Head of caudate nucleus (tissue), 42 donors: ENCODE results near the gene AKNA.

Source experiments
- DNase-seq, 42 donors: peaks; one replicate each; pipeline versions ENCODE4 v3.0.0 to v3.0.0-alpha.2; 2020 to 2021; ENCODE audit warnings: mixed read lengths in 7 of 42
- intact Hi-C: fragments of 100-400 bp; cut with DNase I; formaldehyde crosslinking; loops from one replicate; pipeline ENCODE4 v1.15.0; 2022

Gene AKNA

DNA sequence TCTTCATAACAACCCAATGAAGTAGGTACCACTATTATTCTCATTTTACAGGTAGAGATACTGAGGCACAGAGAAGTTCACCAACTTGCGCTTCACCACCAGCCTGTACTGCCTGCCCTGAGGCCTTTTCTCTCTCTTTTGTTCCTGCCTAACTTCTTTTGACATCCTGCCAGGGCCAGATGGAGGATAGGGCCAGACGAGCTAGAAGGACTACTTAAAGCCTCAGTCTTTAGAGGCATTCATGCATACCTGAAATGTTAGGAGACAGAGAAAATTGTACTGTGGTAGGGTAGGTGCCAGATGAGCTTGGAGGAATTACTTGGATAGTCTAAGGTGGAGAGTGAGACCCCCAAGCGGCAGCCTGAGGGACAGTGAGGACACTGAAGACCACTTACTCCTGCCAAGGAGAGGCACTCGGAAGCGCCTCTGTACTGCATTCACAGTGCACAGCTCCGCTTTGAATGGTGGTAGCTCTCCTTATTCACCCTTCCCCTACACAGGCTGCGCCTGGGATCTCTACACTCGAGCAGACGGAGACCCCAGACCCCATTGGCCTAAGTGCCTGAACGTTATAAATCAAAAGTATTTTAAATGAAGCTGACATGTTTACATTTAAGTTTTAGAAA is 71.1 kb downstream of the AKNA start:
- DNase-seq: peak in 7 of 42 donors; percentile 1 to 34 (median 7)
- intact Hi-C loops: no loop called here

DNA sequence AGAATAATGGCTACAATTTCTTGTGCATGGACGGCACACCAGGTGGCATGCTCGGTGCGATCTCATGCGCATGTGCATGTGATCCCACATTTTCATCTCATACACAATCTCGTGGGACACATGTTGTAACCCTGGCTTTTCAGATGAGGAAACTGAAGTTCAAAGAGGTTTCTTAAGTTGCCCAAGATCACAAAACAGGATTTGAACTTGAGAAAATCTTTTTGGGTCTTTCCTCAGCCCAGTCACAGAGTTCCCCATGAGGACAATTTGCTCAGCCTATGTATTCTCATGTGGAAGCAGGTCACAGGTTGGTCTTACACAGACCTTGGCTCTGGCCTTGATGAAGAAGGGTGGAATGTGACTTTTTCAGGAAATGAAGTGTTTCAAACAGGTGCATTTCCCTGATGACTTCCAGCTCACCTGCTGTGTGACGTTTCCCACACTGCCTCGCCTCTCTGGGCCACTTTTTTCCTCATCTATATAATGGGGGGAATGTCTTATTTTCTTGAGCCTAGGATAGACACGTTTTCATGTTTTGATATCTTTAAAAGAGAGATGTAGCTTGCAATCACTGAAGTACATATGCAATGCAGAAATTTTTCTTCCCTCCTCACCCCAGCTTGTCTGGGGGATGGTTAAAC is 71.9 kb downstream of the AKNA start:
- intact Hi-C loops: no loop called here
- DNase-seq: peak in 7 of 42 donors; percentile 2 to 30 (median 4)

DNA sequence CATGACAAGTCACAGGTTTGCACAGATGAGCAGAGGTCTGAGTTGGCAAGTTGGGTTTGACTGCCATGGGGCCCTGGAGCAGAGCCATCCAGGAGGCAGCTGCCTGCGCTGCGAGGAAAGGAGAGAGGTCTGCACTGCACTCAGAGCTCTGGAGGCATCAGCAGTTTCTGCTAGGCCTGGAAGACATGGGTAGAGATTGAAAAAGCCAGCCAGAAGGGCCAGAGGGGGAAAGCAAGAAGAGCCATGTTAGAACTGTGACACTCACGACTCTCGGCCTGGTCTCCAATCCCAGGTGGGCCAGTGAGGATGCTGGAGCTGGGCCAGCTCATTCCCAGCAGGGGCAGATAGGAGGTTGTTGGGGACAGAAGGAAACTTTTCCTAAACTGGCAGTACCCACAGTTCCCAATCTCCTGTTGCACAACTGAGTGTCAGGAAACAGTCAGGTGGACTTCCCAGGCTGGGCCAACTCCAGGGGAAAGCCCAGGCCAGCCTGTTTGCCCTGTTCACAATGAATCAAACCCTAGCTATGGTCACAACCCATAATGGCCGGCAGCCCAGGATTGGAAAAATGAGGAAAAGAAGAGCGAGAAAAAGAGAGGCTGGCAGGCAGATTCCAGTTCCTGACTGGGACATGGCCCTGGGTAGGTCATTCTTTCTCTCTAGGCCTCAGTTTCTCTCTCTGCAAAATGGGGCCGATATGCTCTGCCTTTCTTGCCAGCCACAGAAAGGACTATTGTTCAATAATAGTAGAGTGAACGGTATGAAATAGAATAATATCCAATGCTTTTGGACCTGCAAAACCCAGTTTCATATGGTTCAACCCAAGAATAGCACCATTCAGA is 72.7 kb downstream of the AKNA start:
- DNase-seq: peak in 10 of 42 donors; percentile 4 to 40 (median 17)
- intact Hi-C loops: no loop called here

DNA sequence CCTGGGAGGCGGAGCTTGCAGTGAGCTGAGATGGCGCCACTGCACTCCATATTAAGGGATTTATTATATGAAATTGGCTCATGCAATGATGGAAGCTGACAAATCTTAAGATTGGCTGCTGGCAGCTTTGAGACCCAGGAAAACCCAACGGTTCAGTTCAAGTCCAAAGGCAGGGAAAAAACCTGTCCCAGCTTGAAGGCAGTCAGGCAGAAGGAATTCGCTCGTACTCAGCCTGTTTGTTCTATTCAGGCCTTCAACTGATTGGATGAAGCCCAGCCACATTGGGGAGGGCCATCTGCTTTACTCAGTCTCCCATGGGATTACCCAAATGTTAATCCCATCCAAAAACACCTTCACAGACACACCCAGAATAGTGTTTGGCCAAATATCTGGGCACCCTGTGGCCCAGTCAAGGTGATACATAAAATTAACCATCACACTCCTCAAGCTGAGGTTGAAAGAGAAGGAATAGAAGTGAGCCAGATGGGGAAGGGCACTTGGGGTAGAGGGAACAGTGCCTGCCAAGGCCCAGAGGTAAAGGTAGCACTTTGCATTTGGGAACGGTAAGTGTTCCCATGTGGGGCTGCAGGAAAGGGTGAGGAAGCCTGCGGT is 73.4 kb downstream of the AKNA start:
- peak in 6 of 42 donors; percentile 1 to 28 (median 2) for DNase-seq
- intact Hi-C loops: no loop called here

DNA sequence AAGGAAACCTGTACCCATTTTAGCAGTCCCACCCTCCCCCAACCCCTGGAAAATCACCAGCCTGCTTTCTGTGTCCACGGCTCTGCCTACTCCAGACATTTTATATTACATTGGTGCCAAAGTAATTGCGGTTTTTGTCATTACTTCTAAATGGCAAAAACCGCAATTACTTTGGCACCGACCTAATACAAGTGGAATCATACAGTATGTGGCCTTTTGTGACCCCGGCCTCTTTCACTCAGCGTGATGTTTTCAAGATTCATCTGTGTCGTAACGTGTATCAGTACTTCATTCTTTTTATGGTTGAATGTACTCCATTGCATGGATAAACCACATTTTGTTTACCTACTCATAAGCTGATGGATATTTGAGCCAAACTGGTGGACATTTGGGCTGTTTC is 74.6 kb downstream of the AKNA start:
- intact Hi-C loops: no loop called here
- peak in 2 of 42 donors; percentile 1 to 23 for DNase-seq

DNA sequence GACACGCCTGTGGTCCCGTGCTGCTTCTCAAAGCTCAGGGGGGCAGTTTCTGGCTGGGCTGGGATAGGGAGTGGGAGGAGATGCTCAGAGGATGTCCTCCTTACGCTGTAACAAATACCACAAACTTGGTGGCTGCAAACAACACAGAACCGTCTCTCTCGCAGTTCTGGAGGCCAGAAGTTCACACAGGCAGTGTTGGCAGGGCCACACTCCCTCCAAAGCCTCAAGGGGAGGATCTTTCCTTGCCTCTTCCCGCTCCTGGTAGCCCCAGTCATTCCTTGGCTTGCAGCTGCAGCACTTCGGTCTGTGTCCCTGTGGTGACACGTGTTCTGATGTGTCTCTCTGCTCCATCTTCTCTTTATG is 75.3 kb downstream of the AKNA start:
- DNase-seq: peak in 7 of 42 donors; percentile 0 to 22 (median 4)
- intact Hi-C loops: no loop called here

DNA sequence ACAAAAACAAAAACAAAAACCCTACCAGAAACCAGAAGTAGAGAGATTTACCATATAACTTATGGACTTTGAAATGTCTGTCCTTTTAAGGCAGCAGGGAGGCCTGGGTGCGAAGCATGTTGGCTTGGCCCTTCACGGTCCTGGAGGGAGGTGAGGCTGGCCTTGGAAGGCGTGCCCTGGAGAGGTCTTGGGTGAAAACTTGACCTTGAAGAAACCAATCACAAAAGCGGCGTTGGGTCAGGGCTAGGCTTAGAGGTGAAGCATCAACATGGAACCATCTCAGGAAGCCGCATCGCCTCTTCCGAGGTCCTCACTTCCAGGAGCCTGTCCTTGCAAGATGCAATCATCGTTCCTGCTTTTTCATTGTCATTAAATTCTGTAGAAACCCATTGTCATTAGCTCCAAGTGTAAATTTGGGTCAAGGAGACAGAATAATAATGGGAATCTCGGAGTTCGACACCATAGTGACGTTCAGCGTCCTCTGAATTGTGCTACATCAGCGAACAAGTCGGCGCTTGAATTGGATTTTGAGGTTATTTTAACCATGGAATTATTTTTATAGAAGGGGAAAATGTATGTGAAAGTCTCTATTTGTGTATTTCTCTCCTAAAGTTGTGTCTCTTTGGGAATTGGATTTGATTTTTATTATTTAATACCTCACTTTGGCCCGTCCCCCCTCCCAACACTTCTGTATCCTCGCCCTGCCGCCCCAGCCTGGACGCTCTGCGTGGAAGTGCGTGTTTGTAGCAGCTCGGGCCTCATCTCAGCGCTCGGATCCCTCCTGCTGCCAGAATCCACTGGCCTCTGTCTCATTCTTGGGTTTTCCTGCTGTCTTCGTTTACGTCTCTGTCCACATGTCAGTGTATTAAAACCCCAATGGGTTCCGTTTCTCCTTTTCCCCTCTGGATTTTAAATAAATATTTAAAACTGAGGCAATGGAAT is 75.9 kb downstream of the AKNA start:
- DNase-seq: peak in 11 of 42 donors; percentile 2 to 39 (median 11)
- intact Hi-C loops: no loop called here

DNA sequence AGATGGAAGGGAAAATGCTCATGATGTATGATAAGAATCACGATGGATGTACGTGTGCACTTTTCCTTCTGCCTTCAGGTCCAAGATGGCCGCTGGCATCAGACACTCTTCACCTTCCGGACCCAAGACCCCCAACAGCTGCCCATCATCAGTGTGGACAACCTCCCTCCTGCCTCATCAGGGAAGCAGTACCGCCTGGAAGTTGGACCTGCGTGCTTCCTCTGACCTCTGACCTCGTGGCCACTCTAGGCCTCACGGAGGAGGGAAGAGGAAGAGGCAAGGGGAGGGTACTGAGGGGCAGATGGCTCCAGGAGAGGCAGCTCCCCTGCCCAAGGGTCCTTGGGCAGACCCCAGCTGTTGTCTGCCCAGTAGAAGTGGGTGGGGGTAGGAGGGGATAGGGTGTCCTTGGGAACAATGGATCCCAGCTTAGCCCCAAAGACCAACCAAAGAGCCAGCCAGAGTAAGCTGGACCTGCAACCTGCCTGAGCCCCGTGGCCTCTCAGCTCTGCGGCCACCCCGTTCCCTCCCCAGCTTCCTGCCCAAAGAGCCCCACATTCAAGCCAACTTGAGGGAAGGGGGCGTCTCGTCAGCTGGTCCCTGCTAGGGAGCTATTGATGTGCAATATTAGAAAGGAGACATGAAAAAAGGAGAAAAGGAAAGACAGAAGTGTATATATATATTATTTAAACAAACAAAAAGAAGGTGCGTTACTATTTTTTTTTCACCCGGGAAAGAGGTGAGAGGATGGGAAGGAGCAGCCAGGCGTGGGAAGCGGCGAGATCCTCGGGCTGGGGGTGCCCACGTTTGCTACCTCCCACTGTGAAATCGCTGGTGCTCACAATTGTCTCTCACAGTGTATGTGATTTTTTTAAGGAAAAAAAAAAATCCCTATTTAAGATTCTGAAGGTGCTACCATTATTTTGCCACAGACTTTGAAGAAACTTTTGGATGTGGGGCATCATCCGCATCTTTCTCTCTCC is 77.0 kb downstream of the AKNA start:
- peak in 12 of 42 donors; percentile 6 to 58 (median 22) for DNase-seq
- intact Hi-C loops: no loop called here

DNA sequence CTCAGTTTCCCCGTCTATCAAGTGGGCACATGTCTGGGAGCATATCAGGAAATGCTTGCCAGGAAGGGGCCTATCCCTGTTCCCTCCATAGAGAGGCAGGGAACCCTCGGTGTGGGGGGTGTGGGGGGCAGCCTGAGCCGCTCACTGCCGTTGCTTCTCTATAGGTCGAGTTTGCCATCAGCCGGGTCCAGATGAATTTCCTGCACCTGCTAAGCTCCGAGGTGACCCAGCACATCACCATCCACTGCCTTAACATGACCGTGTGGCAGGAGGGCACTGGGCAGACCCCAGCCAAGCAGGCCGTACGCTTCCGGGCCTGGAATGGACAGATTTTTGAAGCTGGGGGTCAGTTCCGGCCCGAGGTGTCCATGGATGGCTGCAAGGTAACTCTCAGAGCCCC is 78.7 kb downstream of the AKNA start:
- intact Hi-C loops: no loop called here
- peak in 9 of 42 donors; percentile 1 to 27 (median 7) for DNase-seq

DNA sequence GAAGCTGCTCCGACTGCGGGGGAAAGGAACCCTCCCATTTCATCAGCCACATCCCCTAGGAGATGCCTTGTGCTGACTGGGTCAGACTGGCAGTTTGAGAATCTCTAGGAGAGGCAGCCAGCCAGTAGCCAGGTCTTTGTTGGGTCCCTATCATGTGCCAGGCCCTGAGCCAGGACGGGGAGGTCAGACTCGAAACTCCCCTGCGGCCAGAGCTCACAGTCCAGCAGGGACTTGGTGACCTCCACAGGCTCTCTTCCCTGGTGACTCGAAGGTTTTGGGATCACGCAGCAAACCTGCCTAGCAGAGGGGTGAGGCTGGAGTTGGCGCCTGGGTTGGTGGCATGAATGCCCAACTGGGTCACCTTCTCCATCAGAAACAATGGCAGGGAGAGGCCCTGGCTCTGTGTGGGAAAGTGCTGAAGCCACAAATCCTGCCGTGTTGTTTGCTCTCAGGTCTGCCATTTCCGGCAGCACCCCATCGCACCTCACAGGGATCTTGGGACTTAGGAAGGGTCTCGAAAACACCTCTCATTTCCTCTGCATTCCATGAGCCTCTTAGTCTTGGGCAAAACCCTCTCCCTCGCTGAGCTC is 79.3 kb downstream of the AKNA start:
- peak in 12 of 42 donors; percentile 1 to 40 (median 10) for DNase-seq
- intact Hi-C loops: no loop called here

DNA sequence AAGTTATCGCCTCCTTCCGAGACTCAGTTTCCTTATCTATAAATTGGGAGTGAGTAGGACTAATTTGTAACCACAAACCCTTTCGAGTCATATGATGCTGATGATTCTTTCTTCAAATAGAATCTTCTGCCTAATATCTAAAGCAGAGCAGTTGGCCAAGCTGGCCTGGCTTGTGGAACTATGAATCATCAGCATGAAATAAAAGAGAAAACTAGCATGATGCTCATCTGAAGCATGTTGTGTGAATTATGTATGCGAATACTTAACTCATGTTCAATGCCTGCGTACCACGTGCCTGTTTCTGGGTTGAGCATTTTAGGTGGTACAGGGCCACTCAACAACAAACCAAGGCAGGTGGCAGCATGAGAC is 79.9 kb downstream of the AKNA start:
- DNase-seq: peak in 3 of 42 donors; percentile 1 to 9 (median 2)
- intact Hi-C loops: no loop called here

DNA sequence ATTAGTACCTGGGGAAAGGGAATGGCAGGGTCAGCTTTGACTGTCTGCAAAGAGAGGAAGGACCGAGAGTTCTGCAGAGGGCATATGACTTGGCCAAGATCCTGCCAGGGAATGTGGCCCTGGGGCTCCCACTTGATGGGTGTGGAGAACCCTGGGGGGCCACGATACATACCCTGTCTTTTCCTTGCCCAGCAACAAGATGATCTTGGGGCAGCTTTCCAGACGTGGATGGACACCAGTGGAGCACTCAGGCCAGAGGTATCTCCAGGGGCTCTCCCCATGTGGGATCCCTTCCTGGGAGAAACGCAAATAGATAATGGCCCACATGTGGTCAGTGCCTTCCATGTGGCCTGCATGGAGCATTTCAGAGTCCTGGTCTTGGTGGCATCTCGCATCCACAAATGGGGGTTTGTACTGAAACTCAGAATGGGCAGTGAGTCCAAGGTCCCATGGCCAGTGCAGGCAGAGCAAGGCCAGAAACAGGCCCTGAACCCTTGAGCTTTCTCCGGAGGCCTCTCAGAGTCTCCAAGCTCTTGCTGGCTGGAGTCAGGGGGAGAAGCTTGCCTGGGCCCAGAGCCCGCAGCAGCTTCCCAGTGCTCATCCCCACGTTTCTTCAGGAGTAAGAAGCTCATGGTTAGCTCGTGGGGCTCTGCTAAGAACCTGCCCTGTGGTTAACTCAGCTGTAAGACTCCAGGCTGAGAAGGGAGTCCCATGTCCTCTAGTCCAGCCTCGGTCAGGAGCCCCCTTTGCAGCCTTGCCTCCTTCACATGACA is 83.2 kb downstream of the AKNA start:
- DNase-seq: peak in 13 of 42 donors; percentile 2 to 41 (median 8)

DNA sequence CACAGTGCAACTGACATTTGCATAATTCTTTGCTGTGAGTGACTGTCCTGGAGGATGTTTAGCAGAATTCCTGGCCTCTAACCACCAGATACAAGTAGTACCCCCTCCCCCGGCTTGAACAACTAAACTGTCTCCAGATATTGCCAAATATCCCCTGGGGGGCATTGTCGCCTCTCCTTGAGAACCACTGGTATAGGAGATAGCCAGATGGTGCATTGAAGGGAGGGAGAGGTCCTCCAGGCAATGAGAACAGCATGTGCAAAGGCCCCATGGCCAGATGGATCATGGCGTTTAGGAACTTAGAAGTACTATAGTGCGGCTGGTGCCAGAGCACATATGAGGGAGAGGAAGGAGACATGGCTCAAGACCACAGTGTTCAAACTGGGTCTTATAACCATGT is 83.8 kb downstream of the AKNA start:
- DNase-seq: peak in 11 of 42 donors; percentile 1 to 18 (median 6)
- intact Hi-C loops: no loop called here

More for the DNA sequence above, 83.2 kb downstream of the AKNA start:
- intact Hi-C loops: no loop called here

DNA sequence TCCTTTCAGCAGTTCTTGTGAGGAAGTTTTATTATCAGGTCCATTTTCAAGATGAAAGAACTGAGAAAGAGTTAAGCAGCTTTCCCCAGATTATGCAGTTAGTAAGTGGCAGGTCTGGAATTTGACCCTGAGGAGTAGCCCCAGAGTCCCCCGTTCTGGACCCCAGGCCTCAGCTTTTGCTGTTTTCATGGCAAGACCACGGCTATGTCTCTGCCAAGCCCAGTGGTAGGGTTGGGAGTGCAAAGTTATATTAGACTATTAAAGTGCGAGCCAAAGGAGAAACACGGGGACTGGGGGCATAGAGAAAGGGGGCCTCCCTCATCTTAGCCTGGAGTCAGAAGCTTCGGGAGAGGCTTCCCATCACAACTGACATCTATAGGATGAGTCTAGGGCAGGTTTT is 84.2 kb downstream of the AKNA start:
- DNase-seq: peak in 8 of 42 donors; percentile 2 to 20 (median 6)
- intact Hi-C loops: no loop called here

DNA sequence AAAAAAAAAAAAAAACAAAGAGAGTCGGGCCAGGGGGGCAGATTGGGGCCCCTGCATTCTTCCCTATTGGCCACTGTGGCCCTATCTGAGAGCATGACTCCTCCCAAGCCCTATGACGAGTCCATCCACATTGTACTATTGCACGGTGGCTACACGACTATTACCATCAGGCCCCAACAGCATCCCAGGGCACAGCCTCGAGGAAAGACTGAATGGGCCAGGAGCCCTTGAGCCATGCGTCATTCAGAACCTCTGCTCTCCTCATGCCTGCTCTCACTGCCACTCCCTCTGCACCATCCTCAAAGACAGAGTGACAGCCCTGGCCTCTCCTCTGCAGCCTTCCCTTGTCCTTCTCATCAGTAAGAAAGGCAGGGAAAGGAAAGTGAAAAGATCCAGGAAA is 85.1 kb downstream of the AKNA start:
- intact Hi-C loops: no loop called here
- DNase-seq: peak in 10 of 42 donors; percentile 1 to 32 (median 15)
